Nucleus accumbens (tissue), 56 donors: ENCODE results near the gene PDZK1IP1.

Experiments used
- DNase-seq, 56 donors: peaks; one replicate each; lab custom pipeline; 2025; lab: John Stamatoyannopoulos, UW

PDZK1IP1 gene

GRCh38 chr1:47224676-47225399 lies 35.0 kb upstream of the PDZK1IP1 start:
- no peak for DNase-seq

- DNase-seq = no peak
Measured at GRCh38 chr1:47223921-47224675, 34.3 kb upstream of the PDZK1IP1 start.

GRCh38 chr1:47223174-47223920 lies 33.5 kb upstream of the PDZK1IP1 start:
- no peak for DNase-seq

GRCh38 chr1:47222476-47222875 lies 32.6 kb upstream of the PDZK1IP1 start:
- no peak for DNase-seq

- no peak for DNase-seq
Measured at GRCh38 chr1:47219590-47220220, 29.9 kb upstream of the PDZK1IP1 start.

GRCh38 chr1:47219001-47219400 lies 29.2 kb upstream of the PDZK1IP1 start:
- no peak for DNase-seq

- no peak for DNase-seq
Measured at GRCh38 chr1:47216278-47217059, 26.6 kb upstream of the PDZK1IP1 start.

GRCh38 chr1:47215713-47216112 lies 25.9 kb upstream of the PDZK1IP1 start:
- no peak for DNase-seq

- no peak for DNase-seq
Measured at GRCh38 chr1:47214549-47214948, 24.7 kb upstream of the PDZK1IP1 start.

GRCh38 chr1:47213230-47213963 lies 23.6 kb upstream of the PDZK1IP1 start:
- no peak for DNase-seq

GRCh38 chr1:47212636-47213229 lies 22.9 kb upstream of the PDZK1IP1 start:
- no peak for DNase-seq

- DNase-seq = peak in 4 of 56 donors; percentile 12 to 16 (median 15)
Measured at GRCh38 chr1:47211796-47212269, 22.0 kb upstream of the PDZK1IP1 start.

GRCh38 chr1:47210666-47211065 lies 20.8 kb upstream of the PDZK1IP1 start:
- no peak for DNase-seq

- no peak for DNase-seq
Measured at GRCh38 chr1:47209725-47210325, 20.0 kb upstream of the PDZK1IP1 start.

GRCh38 chr1:47209091-47209490 lies 19.3 kb upstream of the PDZK1IP1 start:
- no peak for DNase-seq

- no peak for DNase-seq
Measured at GRCh38 chr1:47208374-47208850, 18.6 kb upstream of the PDZK1IP1 start.

GRCh38 chr1:47207803-47208373 lies 18.1 kb upstream of the PDZK1IP1 start:
- no peak for DNase-seq

- no peak for DNase-seq
Measured at GRCh38 chr1:47205918-47206317, 16.1 kb upstream of the PDZK1IP1 start.
